GM12878 (cell line): ENCODE measurements around the gene SBF2. TPM values are rescaled to one million over a fixed set of nuclear protein-coding genes. Genes with fewer than 3 reads are reported as not detected.

Experiments
- ATAC-seq: fragments of 200-7000 bp; cut with Tn5 transposase; 3 replicates; pipeline ENCODE4 v1.9.1; 2020; ENCODE audit warnings: mild to moderate bottlenecking, moderate library complexity
- BruUV-seq: library from RNA; stranded (reverse); fragments of 400-500 nt; replicated peaks from 2 replicates; lab custom pipeline; 2021; lab: Mats Ljungman, UMichigan
- CTCF ChIA-PET: fragments of 300-600 bp; sonication (Branson Sonifier 250); formaldehyde crosslinking; extraction: SDS; loops from one replicate; lab custom pipeline; 2021; ENCODE audit warnings: inconsistent platforms; lab: Yijun Ruan, JAX
- POLR2A ChIA-PET: fragments of 350-600 bp; formaldehyde crosslinking; extraction: SDS; loops from one replicate; lab custom pipeline; 2021; ENCODE audit warnings: inconsistent platforms; lab: Charles Lee
- RAD21 ChIA-PET: fragments of 300-600 bp; sonication (Branson Sonifier 250); formaldehyde crosslinking; loops from one replicate; lab custom pipeline; 2023; ENCODE audit warnings: antibody characterized with exemption; ENCODE audit not compliant: unreplicated experiment; lab: Charles Lee
- SMC1A ChIA-PET: fragments of 300-600 bp; sonication (Branson Sonifier 250); formaldehyde crosslinking; loops from one replicate; lab custom pipeline; 2023; ENCODE audit not compliant: unreplicated experiment, uncharacterized antibody; lab: Charles Lee
- DNase-seq: peaks from one replicate; pipeline ENCODE4 v3.0.0-alpha.2; 2011; ENCODE audit warnings: low read depth, low spot score
- FAIRE-seq: peaks from 3 replicates; lab custom pipeline; 2011; peaks lifted over from hg19 to GRCh38; lab: Jason Lieb, UNC
- H2AFZ ChIP-seq: 2 replicates; pipeline ENCODE4 v1.6.0; 2011; ENCODE audit warnings: low read depth, low read length, control low read depth; ENCODE audit not compliant: control insufficient read depth
- H3K27ac ChIP-seq: 2 replicates; pipeline ENCODE4 v1.5.1; 2011; ENCODE audit warnings: control low read depth; ENCODE audit not compliant: control insufficient read depth, insufficient read depth
- H3K27me3 ChIP-seq, 2 experiments: replicated peaks in 1 of 2; 2 replicates each; pipeline versions ENCODE4 v1.6.0 to v1.6.1; 2011; ENCODE audit warnings: low read length in 1 of 2; ENCODE audit not compliant: control insufficient read depth in 2 of 2, insufficient read depth in 2 of 2
- H3K36me3 ChIP-seq, 2 experiments: 2 replicates each; pipeline ENCODE4 v1.5.1; 2011; ENCODE audit warnings: low read length in 1 of 2; ENCODE audit not compliant: control insufficient read depth in 2 of 2, insufficient read depth in 2 of 2
- H3K4me1 ChIP-seq: 2 replicates; pipeline ENCODE4 v1.6.1; 2011; ENCODE audit warnings: mild to moderate bottlenecking, low read length, moderate library complexity, mixed read lengths; ENCODE audit not compliant: control insufficient read depth, insufficient read depth
- H3K4me2 ChIP-seq: 2 replicates; pipeline ENCODE4 v1.6.0; 2011; ENCODE audit warnings: control low read depth; ENCODE audit not compliant: control insufficient read depth, insufficient read depth
- H3K4me3 ChIP-seq: fragments of 200-600 bp; sonication (generic); 2 replicates; pipeline ENCODE4 v1.5.1; 2016
- H3K79me2 ChIP-seq: 2 replicates; pipeline ENCODE4 v1.6.0; 2011; ENCODE audit warnings: low read length; ENCODE audit not compliant: control insufficient read depth, insufficient read depth
- H3K9ac ChIP-seq: 2 replicates; pipeline ENCODE4 v1.8.0; 2011; ENCODE audit warnings: low read length, control low read depth, mixed read lengths; ENCODE audit not compliant: control insufficient read depth, insufficient read depth
- H3K9me3 ChIP-seq: replicated peaks from 3 replicates; pipeline ENCODE4 v1.5.1; 2011; ENCODE audit warnings: mild to moderate bottlenecking, low read length; ENCODE audit not compliant: control insufficient read depth, insufficient read depth
- H4K20me1 ChIP-seq: 2 replicates; pipeline ENCODE4 v1.6.0; 2011; ENCODE audit not compliant: control insufficient read depth, insufficient read depth
- GATAD2B ChIP-seq: fragments of 450-650 bp; conservative IDR thresholded peaks from 2 replicates; pipeline ENCODE4 v1.6.1; 2017; ENCODE audit warnings: low read depth, mild to moderate bottlenecking, moderate library complexity
- HDAC6 ChIP-seq: fragments of 200-600 bp; sonication (generic); IDR thresholded peaks from one replicate; pipeline ENCODE4 v1.8.0; 2017; ENCODE audit warnings: antibody characterized with exemption; ENCODE audit not compliant: unreplicated experiment
- IRF5 ChIP-seq: fragments of 450-650 bp; IDR thresholded peaks from 2 replicates; pipeline ENCODE4 v1.6.1; 2017; ENCODE audit warnings: borderline replicate concordance
- MYB ChIP-seq: fragments of 150-350 bp; IDR thresholded peaks from 2 replicates; pipeline ENCODE4 v1.6.1; 2014; ENCODE audit warnings: mild to moderate bottlenecking, low read depth, low read length, borderline replicate concordance
- NBN ChIP-seq: fragments of 450-650 bp; IDR thresholded peaks from 2 replicates; pipeline ENCODE4 v1.6.1; 2016
- POU2F2 ChIP-seq: IDR thresholded peaks from 3 replicates; pipeline ENCODE4 v1.6.1; 2011; ENCODE audit warnings: low read depth, mild to moderate bottlenecking, low read length, borderline replicate concordance
- RELA ChIP-seq: fragments of 450-650 bp; IDR thresholded peaks from 2 replicates; pipeline ENCODE4 v1.8.0; 2014; ENCODE audit warnings: borderline replicate concordance; ENCODE audit not compliant: partially characterized antibody
- SMAD1 ChIP-seq: fragments of 450-650 bp; IDR thresholded peaks from 2 replicates; pipeline ENCODE4 v1.6.1; 2018; ENCODE audit warnings: mild to moderate bottlenecking, low read depth; ENCODE audit not compliant: partially characterized antibody
- WGBS: methylation state at CpG from one replicate; pipeline ENCODE4 v1.1.6; 2016; ENCODE audit warnings: low lambda C conversion rate; ENCODE audit not compliant: insufficient replicate concordance, insufficient coverage; ENCODE audit errors: missing lambda C conversion rate; 5-methylcytosine and 5-hydroxymethylcytosine counted together
- in situ Hi-C: fragments of 300-500 bp; cut with MboI; formaldehyde crosslinking; loops from 9 replicates; pipeline ENCODE4 v1.14.3; 2018; ENCODE audit warnings: mixed read lengths
- intact Hi-C: fragments of 100-400 bp; cut with micrococcal nuclease; formaldehyde crosslinking; loops from one replicate; pipeline ENCODE4 v1.14.2; 2022; ENCODE audit not compliant: unreplicated experiment
- polyA plus RNA-seq, 11 experiments: library from polyadenylated mRNA; depleted of rRNA in 4 of 11; unstranded in 6 of 11; stranded (reverse) in 5 of 11; fragments of >200 nt; fragmentation: Nextera tagmentation in 4 of 11; fragmentation: Illumina TruSeq in 1 of 11; extraction: Ambion mirVana in 4 of 11; extraction: Trizol in 1 of 11; gene quantifications; 1 replicate in 1 of 11; 2 replicates in 10 of 11; pipeline versions ENCODE4 v1.2.1 to v1.2.3, GENCODE V29; 2011 to 2016; ENCODE audit warnings: inconsistent platforms in 2 of 11, missing spikeins in 2 of 11, low read depth in 1 of 11
- total RNA-seq, 4 experiments: library from RNA; depleted of rRNA in 3 of 4; stranded (reverse); fragments of >200 nt in 3 of 4; fragmentation: Illumina TruSeq in 1 of 4; extraction: Trizol in 1 of 4; gene quantifications; 2 replicates each; pipeline versions ENCODE4 v1.2.1 to v1.2.3, GENCODE V29; 2013 to 2021

SBF2 gene
- total and polyA plus RNA-seq, 10 of the 15 experiments (the other 5 are each of a cell fraction or from before 2014, with no cell fraction given), result 0.24 to 2.3 (median 1.1) TPM

- Histone ChIP-seq H3K79me2 (no peaks in the 10 kb centered on the region), H3K27me3 (no peaks in the 10 kb centered on the region; a peak in 1 of 4 replicates), H3K4me3 (no peak overlapping the region), H3K9me3 (no peaks in the 10 kb centered on the region), H4K20me1 (no peaks in the 10 kb centered on the region), H3K9ac (no peak overlapping the region), H3K4me1 (no peaks in the 10 kb centered on the region), H2AFZ (no peak overlapping the region), H3K27ac (no peak overlapping the region), H3K36me3 (no peaks in the 10 kb centered on the region), H3K4me2 (no peak overlapping the region)
- no TSS peak for BruUV-seq
- intact Hi-C loops (loop anchor here (5.0 kb wide), 2 partner anchors 102 to 463 kb away; no protein-coding TSS in a partner anchor), in situ Hi-C loops (loop anchor here (5.0 kb wide), 2 partner anchors 113 to 463 kb away; no protein-coding TSS in a partner anchor)
- TF ChIP-seq NBN, result no peak
- no peak for TF ChIP-seq POU2F2
- DNase-seq, result no peak
- POLR2A ChIA-PET, result interaction anchor here (0.5 kb wide), 1 partner anchor 147 kb away, joined by 3 read pairs; no protein-coding TSS in a partner anchor
- 86% methylated on average over 5 of the region's 5 CpGs for WGBS
- no peak for FAIRE-seq
- SMC1A ChIA-PET, result interaction anchor here (0.9 to 2.1 kb wide), 2 partner anchors 58 to 466 kb away, joined by 3 to 6 read pairs; no protein-coding TSS in a partner anchor
- ATAC-seq, result no peak
- RAD21 ChIA-PET, result interaction anchor here (0.7 kb wide), 1 partner anchor 716 kb away, joined by 3 read pairs; no protein-coding TSS in a partner anchor
- CTCF ChIA-PET, result interaction anchor here (0.7 to 4.3 kb wide), 8 partner anchors 15 to 458 kb away, joined by 3 to 34 read pairs (median 3); no protein-coding TSS in a partner anchor
Measured at GRCh38 chr11:9859554-9860305, 434.3 kb downstream of the SBF2 start.

- Histone ChIP-seq H3K27me3 (no peaks in the 10 kb centered on the region; a peak in 1 of 4 replicates), H3K79me2 (no peaks in the 10 kb centered on the region), H3K4me3 (no peak overlapping the region), H3K36me3 (no peaks in the 10 kb centered on the region), H3K4me2 (no peak overlapping the region), H2AFZ (no peak overlapping the region; the same call in 1 of the 2 replicates), H4K20me1 (no peaks in the 10 kb centered on the region), H3K9ac (no peak overlapping the region), H3K9me3 (no peaks in the 10 kb centered on the region), H3K27ac (no peak overlapping the region), H3K4me1 (no peaks in the 10 kb centered on the region)
- no peak for FAIRE-seq
- CTCF ChIA-PET, result interaction anchor here (1.3 kb wide), 1 partner anchor 218 kb away, joined by 3 read pairs; no protein-coding TSS in a partner anchor
- 3% methylated on average over 2 of the region's 2 CpGs for WGBS
- no peak for ATAC-seq
- POLR2A ChIA-PET, result no interaction called here
- SMC1A ChIA-PET, result no interaction called here
- no peak for DNase-seq
- in situ Hi-C loops (no loop called here), intact Hi-C loops (no loop called here)
- TF ChIP-seq MYB (no peak), GATAD2B (no peak), SMAD1 (no peak), HDAC6 (no peak), RELA (no peak), IRF5 (no peak)
- BruUV-seq, result no TSS peak
- RAD21 ChIA-PET, result no interaction called here
Measured at GRCh38 chr11:9858822-9859221, 435.2 kb downstream of the SBF2 start.
